ENCODE measurements around the gene TRAIP.

Gene TRAIP

GRCh38 chr3:49879721-49880120 lies 23.4 kb upstream of the TRAIP start:
- Histone ChIP-seq H3K9me2 (replicated peaks; ENCODE audit: low read depth, low read length) (no peaks in the 10 kb centered on the region), H3K9me3 (ENCODE audit: insufficient read depth, low read depth, low read length) (no peaks in the 10 kb centered on the region), H3K9ac (ENCODE audit: low read depth, low read length, poor library complexity, severe bottlenecking) (no peak overlapping the region), H4K20me1 (ENCODE audit: insufficient read depth, low read length, poor library complexity, severe bottlenecking) (no peaks in the 10 kb centered on the region), H3K27me3 (ENCODE audit: insufficient read depth, low read length, poor library complexity, severe bottlenecking) (no peaks in the 10 kb centered on the region), H2AFZ (ENCODE audit: low read length) (no peak overlapping the region), H3K4me3 (ENCODE audit: low read length, poor library complexity, severe bottlenecking) (no peak overlapping the region), H3K79me2 (ENCODE audit: insufficient read depth, low read length) (no peaks in the 10 kb centered on the region), H3K36me3 (ENCODE audit: insufficient read depth, low read length) (no peaks in the 10 kb centered on the region), H3F3A (ENCODE audit: low read depth) (no peaks in the 10 kb centered on the region), H3K4me1 (ENCODE audit: insufficient read depth, low read length, poor library complexity, severe bottlenecking) (no peaks in the 10 kb centered on the region), H3K4me2 (ENCODE audit: low read depth, low read length, poor library complexity, severe bottlenecking) (no peak overlapping the region)
- TF ChIP-seq EZH2phosphoT487 (IDR thresholded peaks at IDR 0.05; ENCODE audit: borderline replicate concordance), result no peak

- Histone ChIP-seq H3K36me3 (ENCODE audit: insufficient read depth, low read length) (no peaks in the 10 kb centered on the region), H3K9ac (ENCODE audit: low read depth, low read length, poor library complexity, severe bottlenecking) (no peak overlapping the region), H2AFZ (ENCODE audit: low read length) (no peak overlapping the region), H3K9me2 (replicated peaks; ENCODE audit: low read depth, low read length) (no peaks in the 10 kb centered on the region), H3F3A (ENCODE audit: low read depth) (no peaks in the 10 kb centered on the region), H3K27me3 (ENCODE audit: insufficient read depth, low read length, poor library complexity, severe bottlenecking) (no peaks in the 10 kb centered on the region), H3K4me3 (ENCODE audit: low read length, poor library complexity, severe bottlenecking) (no peak overlapping the region), H4K20me1 (ENCODE audit: insufficient read depth, low read length, poor library complexity, severe bottlenecking) (no peaks in the 10 kb centered on the region), H3K79me2 (ENCODE audit: insufficient read depth, low read length) (no peaks in the 10 kb centered on the region), H3K4me1 (ENCODE audit: insufficient read depth, low read length, poor library complexity, severe bottlenecking) (no peaks in the 10 kb centered on the region), H3K4me2 (ENCODE audit: low read depth, low read length, poor library complexity, severe bottlenecking) (no peak overlapping the region), H3K9me3 (ENCODE audit: insufficient read depth, low read depth, low read length) (no peaks in the 10 kb centered on the region)
- TF ChIP-seq EZH2phosphoT487 (IDR thresholded peaks at IDR 0.05; ENCODE audit: borderline replicate concordance) (no peak), CTCF (conservative IDR thresholded peaks at IDR 0.05; ENCODE audit: low read length) (no peak)
Measured at GRCh38 chr3:49878686-49879085, 22.3 kb upstream of the TRAIP start.

- H2AFZ ChIP-seq (ENCODE audit: low read length), result no peak overlapping the region
- H3K9me3 ChIP-seq (ENCODE audit: insufficient read depth, low read depth, low read length), result no peaks in the 10 kb centered on the region
- no peak overlapping the region for H3K4me2 ChIP-seq (ENCODE audit: low read depth, low read length, poor library complexity, severe bottlenecking)
- H3K4me1 ChIP-seq (ENCODE audit: insufficient read depth, low read length, poor library complexity, severe bottlenecking), result no peaks in the 10 kb centered on the region
- no peak for TF ChIP-seq CTCF (conservative IDR thresholded peaks at IDR 0.05; ENCODE audit: low read length)
- TF ChIP-seq EZH2phosphoT487 (IDR thresholded peaks at IDR 0.05; ENCODE audit: borderline replicate concordance), result no peak
- no peak overlapping the region for H3K9ac ChIP-seq (ENCODE audit: low read depth, low read length, poor library complexity, severe bottlenecking)
- H3K9me2 ChIP-seq (replicated peaks; ENCODE audit: low read depth, low read length), result no peaks in the 10 kb centered on the region
- no peaks in the 10 kb centered on the region for H3F3A ChIP-seq (ENCODE audit: low read depth)
- H3K36me3 ChIP-seq (ENCODE audit: insufficient read depth, low read length), result no peaks in the 10 kb centered on the region
- H3K79me2 ChIP-seq (ENCODE audit: insufficient read depth, low read length), result no peaks in the 10 kb centered on the region
- H4K20me1 ChIP-seq (ENCODE audit: insufficient read depth, low read length, poor library complexity, severe bottlenecking), result no peaks in the 10 kb centered on the region
- H3K4me3 ChIP-seq (ENCODE audit: low read length, poor library complexity, severe bottlenecking), result no peak overlapping the region
- no peaks in the 10 kb centered on the region for H3K27me3 ChIP-seq (ENCODE audit: insufficient read depth, low read length, poor library complexity, severe bottlenecking)
Measured at GRCh38 chr3:49877716-49878115, 21.4 kb upstream of the TRAIP start.

- no peak overlapping the region for H3K4me3 ChIP-seq (ENCODE audit: low read length, poor library complexity, severe bottlenecking)
- no peak overlapping the region for H3K4me2 ChIP-seq (ENCODE audit: low read depth, low read length, poor library complexity, severe bottlenecking)
- H3K9me2 ChIP-seq (replicated peaks; ENCODE audit: low read depth, low read length), result no peaks in the 10 kb centered on the region
Measured at GRCh38 chr3:49876567-49876966, 20.2 kb upstream of the TRAIP start.

More at GRCh38 chr3:49876567-49876966, 20.2 kb upstream of the TRAIP start:
- no peaks in the 10 kb centered on the region for H4K20me1 ChIP-seq (ENCODE audit: insufficient read depth, low read length, poor library complexity, severe bottlenecking)
- no peaks in the 10 kb centered on the region for H3K79me2 ChIP-seq (ENCODE audit: insufficient read depth, low read length)
- no peaks in the 10 kb centered on the region for H3K4me1 ChIP-seq (ENCODE audit: insufficient read depth, low read length, poor library complexity, severe bottlenecking)
- no peaks in the 10 kb centered on the region for H3K9me3 ChIP-seq (ENCODE audit: insufficient read depth, low read depth, low read length)
- no peaks in the 10 kb centered on the region for H3F3A ChIP-seq (ENCODE audit: low read depth)
- H3K36me3 ChIP-seq (ENCODE audit: insufficient read depth, low read length), result no peaks in the 10 kb centered on the region
- H3K27me3 ChIP-seq (ENCODE audit: insufficient read depth, low read length, poor library complexity, severe bottlenecking), result no peaks in the 10 kb centered on the region
- no peak for TF ChIP-seq EZH2phosphoT487 (IDR thresholded peaks at IDR 0.05; ENCODE audit: borderline replicate concordance)
- no peak for TF ChIP-seq CTCF (conservative IDR thresholded peaks at IDR 0.05; ENCODE audit: low read length)
- no peak overlapping the region for H3K9ac ChIP-seq (ENCODE audit: low read depth, low read length, poor library complexity, severe bottlenecking)
- H2AFZ ChIP-seq (ENCODE audit: low read length), result no peak overlapping the region
